Natural killer cell (primary cell): ENCODE data around the gene MMP28. TPM values are rescaled to one million over a fixed set of nuclear protein-coding genes. Genes with fewer than 3 reads are reported as not detected.

Experiments used
- ATAC-seq, 3 donors: fragments of 150-1000 bp in 2 of 3; fragments of 200-7000 bp in 1 of 3; cut with Tn5 transposase; 1 replicate in 1 of 3; 2 replicates in 2 of 3; pipeline ENCODE4 v1.10.0; 2021; ENCODE audit warnings: mild to moderate bottlenecking in 2 of 3, moderate library complexity in 2 of 3
- DNase-seq, 2 donors: peaks; one replicate each; pipeline versions ENCODE4 v3.0.0 to v3.0.0-alpha.2; 2013 to 2021; ENCODE audit warnings: mixed read lengths in 1 of 2
- H3K27ac ChIP-seq: one replicate; pipeline ENCODE4 v1.5.1; 2013; ENCODE audit warnings: mild to moderate bottlenecking, low read length
- H3K27me3 ChIP-seq: one replicate; pipeline ENCODE4 v1.6.1; 2013; ENCODE audit warnings: low read length; ENCODE audit not compliant: control insufficient read depth, insufficient read depth
- H3K36me3 ChIP-seq: one replicate; pipeline ENCODE4 v1.6.1; 2013; ENCODE audit warnings: low read length; ENCODE audit not compliant: control insufficient read depth, insufficient read depth
- H3K4me1 ChIP-seq: one replicate; pipeline ENCODE4 v1.6.1; 2013; ENCODE audit warnings: low read length; ENCODE audit not compliant: control insufficient read depth, insufficient read depth
- H3K4me3 ChIP-seq: one replicate; pipeline ENCODE4 v1.5.1; 2013; ENCODE audit warnings: low read length
- H3K9me3 ChIP-seq: one replicate; pipeline ENCODE4 v1.6.1; 2013; ENCODE audit warnings: low read length; ENCODE audit not compliant: control insufficient read depth, insufficient read depth
- H3K27ac Mint-ChIP-seq, 2 donors: one replicate each; pipeline ENCODE4 v1.8.0; 2022; ENCODE audit warnings: mild to moderate bottlenecking in 2 of 2, mixed read lengths in 2 of 2, moderate library complexity in 1 of 2
- H3K27me3 Mint-ChIP-seq, 2 donors: one replicate each; pipeline ENCODE4 v1.8.0; 2022; ENCODE audit warnings: low read depth in 2 of 2, mixed read lengths in 2 of 2
- H3K36me3 Mint-ChIP-seq: one replicate; pipeline ENCODE4 v1.8.0; 2022; ENCODE audit warnings: mixed read lengths
- H3K4me1 Mint-ChIP-seq, 2 donors: one replicate each; pipeline ENCODE4 v1.8.0; 2022; ENCODE audit warnings: mixed read lengths in 2 of 2
- H3K4me3 Mint-ChIP-seq: one replicate; pipeline ENCODE4 v1.8.0; 2022; ENCODE audit warnings: mild to moderate bottlenecking, moderate library complexity, mixed read lengths
- H3K9me3 Mint-ChIP-seq, 2 donors: one replicate each; pipeline ENCODE4 v1.8.0; 2022; ENCODE audit warnings: mixed read lengths in 2 of 2
- WGBS: methylation state at CpG from one replicate; pipeline ENCODE4 v1.1.7; 2013; ENCODE audit warnings: missing lambda C conversion rate; ENCODE audit not compliant: insufficient coverage; 5-methylcytosine and 5-hydroxymethylcytosine counted together
- intact Hi-C: fragments of 100-400 bp; cut with micrococcal nuclease; formaldehyde crosslinking; loops from one replicate; pipeline ENCODE4 v1.14.2; 2022
- total RNA-seq, 4 donors: library from RNA; stranded (reverse); fragments of 120-200 nt in 1 of 4; gene quantifications; one replicate each; pipeline versions ENCODE4 v1.2.3 to v1.2.4, GENCODE V29; 2013 to 2022
- TF ChIP-seq, protein P1 (sequence below): fragments of 200-600 bp; IDR thresholded peaks from one replicate; pipeline ENCODE4 v1.8.0; 2022; ENCODE audit warnings: antibody characterized with exemption

Gene MMP28
- total RNA-seq, 3 donors from 2014 or later (not counting 1 experiment from before 2014, with no cell fraction given), result 1.1 TPM; not detected in 2

DNA sequence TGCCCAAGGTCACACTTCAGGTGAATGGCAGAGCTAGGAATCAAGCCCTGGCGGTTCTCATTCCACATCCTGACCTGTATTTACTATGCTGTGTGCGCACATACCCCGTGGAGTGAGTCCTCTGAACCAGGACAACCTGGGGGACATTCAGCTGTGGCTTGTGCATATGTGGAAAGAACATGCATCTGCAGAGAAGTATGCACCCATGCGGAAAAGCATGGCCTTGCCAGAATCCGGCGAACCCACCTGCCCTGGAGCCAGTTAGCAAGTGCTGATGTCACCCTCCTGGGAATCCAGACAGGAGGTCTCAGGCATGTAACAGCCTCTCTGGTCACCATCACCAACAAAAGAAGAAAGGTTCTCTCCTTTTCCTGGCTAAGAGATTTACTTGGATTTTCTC is 62.1 kb downstream of the MMP28 start:
- Histone ChIP-seq H3K9me3 (no peaks in the 10 kb centered on the region), H3K4me1 (peaks cover 16% of the 10 kb centered on the region), H3K4me3 (no peak overlapping the region), H3K36me3 (no peaks in the 10 kb centered on the region), H3K27ac (no peak overlapping the region), H3K27me3 (no peaks in the 10 kb centered on the region)
- Mint-ChIP-seq H3K27ac (no peak overlapping the region), H3K27me3 (no peaks in the 10 kb centered on the region), H3K4me3 (no peak overlapping the region), H3K36me3 (peaks cover under 1% of the 10 kb centered on the region), H3K4me1 (peaks cover 10 to 12% of the 10 kb centered on the region in 2 donors), H3K9me3 (no peaks in the 10 kb centered on the region)
- TF ChIP-seq, protein P1, sequence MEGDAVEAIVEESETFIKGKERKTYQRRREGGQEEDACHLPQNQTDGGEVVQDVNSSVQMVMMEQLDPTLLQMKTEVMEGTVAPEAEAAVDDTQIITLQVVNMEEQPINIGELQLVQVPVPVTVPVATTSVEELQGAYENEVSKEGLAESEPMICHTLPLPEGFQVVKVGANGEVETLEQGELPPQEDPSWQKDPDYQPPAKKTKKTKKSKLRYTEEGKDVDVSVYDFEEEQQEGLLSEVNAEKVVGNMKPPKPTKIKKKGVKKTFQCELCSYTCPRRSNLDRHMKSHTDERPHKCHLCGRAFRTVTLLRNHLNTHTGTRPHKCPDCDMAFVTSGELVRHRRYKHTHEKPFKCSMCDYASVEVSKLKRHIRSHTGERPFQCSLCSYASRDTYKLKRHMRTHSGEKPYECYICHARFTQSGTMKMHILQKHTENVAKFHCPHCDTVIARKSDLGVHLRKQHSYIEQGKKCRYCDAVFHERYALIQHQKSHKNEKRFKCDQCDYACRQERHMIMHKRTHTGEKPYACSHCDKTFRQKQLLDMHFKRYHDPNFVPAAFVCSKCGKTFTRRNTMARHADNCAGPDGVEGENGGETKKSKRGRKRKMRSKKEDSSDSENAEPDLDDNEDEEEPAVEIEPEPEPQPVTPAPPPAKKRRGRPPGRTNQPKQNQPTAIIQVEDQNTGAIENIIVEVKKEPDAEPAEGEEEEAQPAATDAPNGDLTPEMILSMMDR, result no peak
- ATAC-seq, result no peak
- 97% methylated on average over 6 of the region's 6 CpGs for WGBS
- intact Hi-C loops, result no loop called here
- DNase-seq, result no peak

DNA sequence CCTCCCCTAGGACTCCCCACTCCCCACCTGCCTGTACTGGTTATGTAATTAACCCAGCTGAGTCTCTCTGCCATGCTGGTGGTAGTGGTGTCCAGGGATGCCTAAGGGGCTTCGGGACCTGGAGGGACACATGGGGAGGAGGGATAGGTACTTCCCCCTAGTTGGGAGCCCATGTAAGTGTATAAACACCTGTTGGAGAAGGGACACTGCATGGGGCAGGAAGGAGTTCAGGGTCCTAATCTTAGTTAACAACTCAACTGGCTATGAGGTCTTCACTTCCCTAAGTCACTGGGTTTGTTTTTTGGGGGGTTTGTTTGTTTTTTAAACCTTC is 62.7 kb downstream of the MMP28 start:
- Histone ChIP-seq H3K9me3 (no peaks in the 10 kb centered on the region), H3K36me3 (peaks cover under 1% of the 10 kb centered on the region), H3K4me1 (peaks cover 16% of the 10 kb centered on the region), H3K27me3 (no peaks in the 10 kb centered on the region), H3K27ac (no peak overlapping the region), H3K4me3 (no peak overlapping the region)
- intact Hi-C loops, result no loop called here
- ATAC-seq (no peak), DNase-seq (no peak)
- H3K4me1 Mint-ChIP-seq, result peaks cover 10 to 12% of the 10 kb centered on the region in 2 donors
- WGBS, result 100% methylated on average over 1 of the region's 1 CpG
- H3K36me3 Mint-ChIP-seq, result peaks cover 6% of the 10 kb centered on the region
- no peaks in the 10 kb centered on the region for H3K9me3 Mint-ChIP-seq
- TF ChIP-seq, protein P1, result no peak
- peak overlapping the region; percentile 77 for H3K4me3 Mint-ChIP-seq
- peak overlapping the region in 1 of 2 donors; percentile 18 for H3K27ac Mint-ChIP-seq
- H3K27me3 Mint-ChIP-seq, result no peaks in the 10 kb centered on the region

DNA sequence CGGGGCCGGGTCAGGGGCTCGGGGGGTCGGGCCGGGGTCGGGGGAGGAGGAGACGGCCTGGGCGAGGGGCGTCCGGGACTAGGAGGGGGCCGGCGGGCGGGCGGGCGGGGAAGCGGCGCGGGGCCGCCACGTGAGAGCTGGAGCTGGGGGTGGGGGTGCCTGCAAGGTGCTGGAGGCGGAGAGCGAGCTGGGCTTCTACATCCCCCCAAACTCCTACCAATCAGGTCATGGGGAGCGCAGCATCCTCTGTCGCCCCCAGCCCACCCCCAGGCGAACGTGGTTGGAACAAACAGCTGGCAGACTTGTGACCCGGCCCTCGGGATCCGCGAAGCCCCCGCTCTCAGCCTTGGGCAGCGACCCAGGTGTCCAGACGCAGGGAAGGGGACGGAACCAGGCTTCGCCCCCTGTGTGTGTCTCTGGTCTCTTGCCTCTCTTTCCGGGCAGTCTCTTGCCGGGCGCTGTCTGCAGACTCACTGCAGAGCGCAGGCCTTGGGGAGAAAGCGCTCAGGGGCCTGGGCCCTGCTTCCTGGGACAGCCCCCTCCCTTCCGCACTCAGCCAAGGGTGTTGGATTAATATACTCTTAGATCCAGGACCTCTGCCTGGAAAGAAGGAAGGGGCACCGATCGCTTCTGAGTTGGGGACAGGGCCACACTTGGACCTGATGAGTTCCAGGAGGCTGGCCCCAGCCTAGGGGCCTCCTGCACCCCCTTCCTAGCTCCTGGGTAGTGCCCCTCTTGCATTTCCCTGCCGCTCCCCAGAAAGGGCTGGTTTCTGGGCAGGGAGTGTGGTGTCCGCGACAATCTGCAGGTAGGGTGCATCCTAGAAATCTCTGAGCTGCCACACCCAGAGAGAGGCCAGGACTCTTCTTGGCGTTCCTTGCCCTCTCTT is 63.3 kb downstream of the MMP28 start:
- TF ChIP-seq, protein P1, result no peak
- ATAC-seq (peak in 2 of 3 donors; percentile 32 to 34), DNase-seq (no peak)
- Mint-ChIP-seq H3K27ac (peak overlapping the region in 1 of 2 donors; percentile 18), H3K27me3 (no peaks in the 10 kb centered on the region), H3K4me1 (peaks cover 10 to 12% of the 10 kb centered on the region in 2 donors), H3K9me3 (no peaks in the 10 kb centered on the region), H3K4me3 (peak overlapping the region; percentile 77), H3K36me3 (peaks cover 6% of the 10 kb centered on the region)
- intact Hi-C loops, result no loop called here
- 54% methylated on average over 27 of the region's 47 CpGs for WGBS
- Histone ChIP-seq H3K4me1 (peaks cover 16% of the 10 kb centered on the region), H3K27ac (no peak overlapping the region), H3K4me3 (no peak overlapping the region), H3K27me3 (no peaks in the 10 kb centered on the region), H3K36me3 (peaks cover 7% of the 10 kb centered on the region), H3K9me3 (no peaks in the 10 kb centered on the region)
